Transverse colon (tissue), 4 donors: ENCODE measurements around the gene CDC42BPG. TPM values are rescaled to one million over a fixed set of nuclear protein-coding genes. Genes with fewer than 3 reads are reported as not detected.

Experiments used
- DNase-seq: peaks from one replicate; pipeline ENCODE4 v3.0.0-alpha.2; 2019
- H3K27ac ChIP-seq, 4 donors: fragments of 200-600 bp; sonication (generic); 2 replicates each; pipeline ENCODE4 v1.5.1; 2016 to 2018; ENCODE audit warnings: inconsistent platforms in 4 of 4
- H3K27me3 ChIP-seq: fragments of 200-600 bp; sonication (generic); 2 replicates; pipeline ENCODE4 v1.5.1; 2017; ENCODE audit warnings: inconsistent platforms
- H3K36me3 ChIP-seq, 4 donors: fragments of 200-600 bp; sonication (generic); 2 replicates each; pipeline ENCODE4 v1.5.1; 2017 to 2019; ENCODE audit warnings: inconsistent platforms in 4 of 4
- H3K4me1 ChIP-seq, 4 donors: fragments of 200-600 bp; sonication (generic); 2 replicates each; pipeline ENCODE4 v1.5.1; 2017 to 2020; ENCODE audit warnings: inconsistent platforms in 4 of 4
- H3K4me3 ChIP-seq, 4 donors: fragments of 200-600 bp; sonication (generic); 1 replicate in 1 of 4; 2 replicates in 3 of 4; pipeline versions ENCODE4 v1.5.1 to v1.6.1; 2017 to 2019; ENCODE audit warnings: inconsistent platforms in 4 of 4
- H3K9me3 ChIP-seq, 2 donors: fragments of 200-600 bp; sonication (generic); 2 replicates each; pipeline ENCODE4 v1.5.1; 2017 to 2019; ENCODE audit warnings: inconsistent platforms in 2 of 2
- EP300 ChIP-seq: sonication (generic); formaldehyde crosslinking; IDR thresholded peaks from one replicate; pipeline ENCODE4 v1.6.1; 2017; ENCODE audit warnings: antibody characterized with exemption, low read depth
- POLR2A ChIP-seq: fragments of 450-650 bp; IDR thresholded peaks from one replicate; pipeline ENCODE4 v1.6.1; 2016; ENCODE audit warnings: antibody characterized with exemption, mild to moderate bottlenecking, moderate library complexity
- POLR2AphosphoS5 ChIP-seq, 3 donors: sonication (generic); formaldehyde crosslinking; IDR thresholded peaks; one replicate each; pipeline ENCODE4 v1.6.1; 2016; ENCODE audit warnings: antibody characterized with exemption in 3 of 3
- WGBS, 2 donors: methylation state at CpG; one replicate each; pipeline ENCODE4 v1.1.5; 2018; ENCODE audit warnings: low coverage in 1 of 2; 5-methylcytosine and 5-hydroxymethylcytosine counted together
- in situ Hi-C, 4 donors: fragments of 200-750 bp; cut with MboI; loops; one replicate each; pipeline versions ENCODE4 v1.15.0 to v1.15.1; 2017; ENCODE audit warnings: low sequenced_read_pairs in 3 of 4, low pct_ligation_motif_present in 1 of 4, low pct_unique_long_range_greater_than_20kb in 1 of 4
- intact Hi-C: fragments of 100-400 bp; cut with DNase I; formaldehyde crosslinking; loops from one replicate; pipeline ENCODE4 v1.15.1; 2023; ENCODE audit warnings: low total_unique reads
- total RNA-seq, 4 donors: library from RNA; depleted of rRNA; stranded (reverse); fragments of >200 nt; gene quantifications; one replicate each; pipeline ENCODE4 v1.1.0, GENCODE V29; 2016
- TF ChIP-seq, protein P1 (sequence below), 5 experiments: fragments of 200-600 bp in 3 of 5; fragments of 450-650 bp in 2 of 5; sonication (generic) in 3 of 5; IDR thresholded peaks; 1 replicate in 2 of 5; 2 replicates in 3 of 5; pipeline ENCODE4 v1.5.1; 2016 to 2017; ENCODE audit warnings: antibody characterized with exemption in 5 of 5, inconsistent platforms in 3 of 5, mild to moderate bottlenecking in 2 of 5, moderate library complexity in 1 of 5

CDC42BPG gene
- total RNA-seq, 4 donors from 2014 or later: 32.6 to 82.3 (median 46.9) TPM

DNA sequence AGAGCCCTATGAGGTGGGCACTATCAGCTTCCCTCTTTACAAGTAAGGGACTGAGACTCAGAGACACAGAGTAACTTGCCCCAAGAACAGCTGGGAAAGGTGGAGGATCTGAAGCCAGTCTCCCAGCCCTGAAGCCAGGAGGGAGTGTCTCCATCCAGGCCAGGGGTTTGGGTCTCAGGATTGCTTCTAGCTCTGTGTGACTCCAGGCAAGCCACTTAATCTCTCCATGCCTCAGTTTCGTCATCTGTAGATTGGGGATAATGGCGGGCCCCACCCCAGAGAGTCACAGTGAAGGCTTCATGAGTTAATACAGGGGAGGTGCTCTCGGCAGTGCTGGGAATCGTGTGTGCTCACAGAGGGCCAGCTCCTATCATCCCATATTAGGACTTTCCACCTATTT is 52.0 kb downstream of the CDC42BPG start:
- Histone ChIP-seq H3K36me3 (no peaks in the 10 kb centered on the region), H3K27ac (no peak overlapping the region), H3K27me3 (no peaks in the 10 kb centered on the region), H3K9me3 (no peaks in the 10 kb centered on the region), H3K4me1 (peaks cover 0 to 6% (median 0%) of the 10 kb centered on the region in 4 donors), H3K4me3 (no peak overlapping the region)
- 97% methylated on average over 4 of the region's 4 CpGs; no CpG with 5 or more reads in 1 of the 2 donors for WGBS, 2 donors
- intact Hi-C loops: no loop called here
- in situ Hi-C loops: no loop called here
- TF ChIP-seq POLR2AphosphoS5 (IDR thresholded peaks at IDR 0.05): no peak
- TF ChIP-seq EP300: no peak
- no peak for TF ChIP-seq POLR2A
- TF ChIP-seq, protein P1, sequence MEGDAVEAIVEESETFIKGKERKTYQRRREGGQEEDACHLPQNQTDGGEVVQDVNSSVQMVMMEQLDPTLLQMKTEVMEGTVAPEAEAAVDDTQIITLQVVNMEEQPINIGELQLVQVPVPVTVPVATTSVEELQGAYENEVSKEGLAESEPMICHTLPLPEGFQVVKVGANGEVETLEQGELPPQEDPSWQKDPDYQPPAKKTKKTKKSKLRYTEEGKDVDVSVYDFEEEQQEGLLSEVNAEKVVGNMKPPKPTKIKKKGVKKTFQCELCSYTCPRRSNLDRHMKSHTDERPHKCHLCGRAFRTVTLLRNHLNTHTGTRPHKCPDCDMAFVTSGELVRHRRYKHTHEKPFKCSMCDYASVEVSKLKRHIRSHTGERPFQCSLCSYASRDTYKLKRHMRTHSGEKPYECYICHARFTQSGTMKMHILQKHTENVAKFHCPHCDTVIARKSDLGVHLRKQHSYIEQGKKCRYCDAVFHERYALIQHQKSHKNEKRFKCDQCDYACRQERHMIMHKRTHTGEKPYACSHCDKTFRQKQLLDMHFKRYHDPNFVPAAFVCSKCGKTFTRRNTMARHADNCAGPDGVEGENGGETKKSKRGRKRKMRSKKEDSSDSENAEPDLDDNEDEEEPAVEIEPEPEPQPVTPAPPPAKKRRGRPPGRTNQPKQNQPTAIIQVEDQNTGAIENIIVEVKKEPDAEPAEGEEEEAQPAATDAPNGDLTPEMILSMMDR (IDR thresholded peaks at IDR 0.05): no peak
- no peak for DNase-seq

DNA sequence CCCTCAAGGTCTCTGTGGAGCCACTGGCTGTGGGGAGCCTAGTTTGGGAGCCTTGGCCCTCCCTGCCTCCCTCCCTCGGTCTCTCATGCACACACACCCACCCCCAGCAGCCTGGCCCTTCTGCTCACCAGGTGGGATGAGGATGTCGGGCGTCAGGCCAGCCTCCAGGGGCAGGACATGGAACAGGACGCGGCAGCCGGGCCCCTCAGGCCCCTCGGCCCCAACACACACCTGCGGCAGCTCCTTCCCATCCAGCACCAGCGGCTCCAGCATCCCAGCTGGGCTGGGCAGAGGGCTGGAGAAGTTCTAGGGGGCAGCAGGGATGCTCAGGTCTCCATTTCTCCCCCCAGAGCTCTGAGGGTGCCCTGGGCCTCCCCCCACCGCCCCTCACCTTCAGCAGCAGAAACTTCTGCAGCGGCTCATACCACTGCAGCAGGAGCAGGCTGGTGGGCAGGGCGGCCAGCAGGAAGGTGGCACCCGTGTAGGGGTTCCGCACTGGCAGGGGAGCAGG is 52.6 kb downstream of the CDC42BPG start:
- TF ChIP-seq POLR2A (no peak), POLR2AphosphoS5 (IDR thresholded peaks at IDR 0.05) (no peak), EP300 (no peak)
- TF ChIP-seq, protein P1 (IDR thresholded peaks at IDR 0.05): no peak
- H3K27me3 ChIP-seq: no peaks in the 10 kb centered on the region
- 94% methylated on average over 13 of the region's 14 CpGs; no CpG with 5 or more reads in 1 of the 2 donors for WGBS, 2 donors
- intact Hi-C loops (no loop called here), in situ Hi-C loops (no loop called here)
- no peaks in the 10 kb centered on the region for H3K36me3 ChIP-seq
- H3K4me3 ChIP-seq: no peak overlapping the region
- H3K9me3 ChIP-seq: no peaks in the 10 kb centered on the region
- peaks cover 0 to 8% (median 0%) of the 10 kb centered on the region in 4 donors for H3K4me1 ChIP-seq
- no peak for DNase-seq
- H3K27ac ChIP-seq: no peak overlapping the region

DNA sequence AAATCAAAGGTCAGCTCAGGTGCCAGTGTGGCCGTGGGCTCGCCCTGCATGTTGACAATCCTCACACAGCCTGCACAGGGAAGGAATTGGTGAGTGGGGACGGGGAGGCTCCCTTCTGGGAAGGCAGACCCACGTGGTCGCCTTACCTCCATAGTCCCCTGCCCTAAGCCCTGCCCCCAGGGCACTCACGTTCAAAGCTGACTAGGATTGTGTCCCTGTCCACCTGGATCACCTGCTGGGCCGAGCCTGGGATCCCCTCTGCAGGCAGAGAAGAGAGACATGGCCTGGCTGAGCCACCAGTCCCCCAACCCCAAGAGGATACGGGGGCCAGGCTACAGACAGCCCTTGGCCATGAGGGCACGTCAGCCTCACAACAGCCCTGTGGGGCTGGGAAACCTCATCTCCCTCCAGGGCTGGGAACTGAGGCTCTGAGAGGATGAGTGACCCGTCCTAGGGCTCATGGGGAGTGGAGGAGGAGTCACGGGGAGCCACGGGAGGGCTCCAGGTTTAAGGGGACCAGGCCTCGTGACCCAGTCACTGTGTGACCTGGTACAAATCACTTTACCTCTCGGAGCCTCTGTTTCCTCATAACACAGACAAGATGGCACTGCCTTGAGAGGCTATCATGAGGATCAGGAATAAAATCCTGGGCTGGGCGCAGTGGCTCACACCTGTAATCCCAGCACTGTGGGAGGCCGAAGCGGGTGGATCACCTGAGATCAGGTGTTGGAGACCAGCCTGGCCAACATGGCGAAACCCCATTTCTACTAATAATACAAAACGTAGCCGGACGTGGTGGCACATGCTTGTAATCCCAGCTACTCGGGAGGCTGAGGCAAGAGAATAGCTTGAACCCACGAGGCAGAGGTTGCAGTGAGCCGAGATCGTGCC is 54.0 kb downstream of the CDC42BPG start:
- H3K27me3 ChIP-seq: no peaks in the 10 kb centered on the region
- no peaks in the 10 kb centered on the region for H3K36me3 ChIP-seq
- in situ Hi-C loops: no loop called here
- intact Hi-C loops: no loop called here
- H3K27ac ChIP-seq: no peak overlapping the region
- TF ChIP-seq POLR2AphosphoS5 (IDR thresholded peaks at IDR 0.05) (no peak), EP300 (no peak), POLR2A (no peak)
- TF ChIP-seq, protein P1 (IDR thresholded peaks at IDR 0.05): no peak
- H3K4me3 ChIP-seq: no peak overlapping the region
- no peak for DNase-seq
- no peaks in the 10 kb centered on the region for H3K9me3 ChIP-seq
- peaks cover 0 to 13% (median 0%) of the 10 kb centered on the region in 4 donors for H3K4me1 ChIP-seq
- 84% methylated on average over 25 of the region's 25 CpGs; no CpG with 5 or more reads in 1 of the 2 donors for WGBS, 2 donors

DNA sequence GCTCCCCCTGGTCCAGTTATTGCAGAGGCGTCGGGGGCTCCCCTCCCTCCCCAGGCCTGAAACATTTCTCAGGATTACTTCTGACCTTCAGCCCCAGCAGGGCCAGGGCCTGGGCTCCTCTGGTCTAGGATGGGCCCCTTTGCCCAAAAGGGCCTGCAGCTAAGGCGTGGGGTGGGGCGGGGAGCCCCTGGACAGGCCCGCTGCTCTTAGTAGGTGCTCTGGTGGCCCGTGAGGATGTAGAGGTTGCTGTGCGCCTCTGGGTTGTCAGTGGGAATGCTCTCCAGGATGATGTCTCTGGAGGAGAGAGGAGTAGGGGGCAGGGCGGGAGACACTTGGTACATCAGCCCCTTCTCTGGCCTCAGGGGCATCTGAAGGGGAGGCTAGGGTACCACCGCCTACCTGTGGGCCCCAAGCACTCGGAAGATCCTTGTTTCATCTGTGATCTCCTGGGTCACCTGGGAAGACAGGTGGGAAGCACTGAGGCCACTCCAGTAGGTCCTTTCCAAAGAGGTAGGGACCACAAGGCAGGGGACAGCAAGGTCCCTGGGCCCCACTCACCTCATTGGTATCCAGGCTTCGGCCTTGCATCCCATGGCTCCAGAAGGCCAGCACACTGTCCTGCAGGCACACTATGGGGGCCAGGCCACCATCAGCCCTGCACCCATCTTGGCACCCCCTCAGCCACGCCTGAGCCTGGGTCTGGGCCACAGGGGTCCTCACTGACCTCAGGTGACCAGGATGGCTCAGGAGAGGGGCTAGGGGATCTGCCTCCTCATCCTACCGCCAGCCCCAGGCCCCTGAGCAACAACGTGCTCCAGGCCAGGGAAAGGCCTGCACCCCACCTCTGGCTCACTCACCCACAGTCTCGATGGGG is 54.9 kb downstream of the CDC42BPG start:
- H3K27me3 ChIP-seq: no peaks in the 10 kb centered on the region
- H3K27ac ChIP-seq: no peak overlapping the region
- in situ Hi-C loops (no loop called here), intact Hi-C loops (no loop called here)
- peaks cover 0 to 19% (median 2%) of the 10 kb centered on the region in 4 donors for H3K4me1 ChIP-seq
- no peaks in the 10 kb centered on the region for H3K9me3 ChIP-seq
- 92 to 93% methylated on average over 3 to 13 of the region's 15 CpGs for WGBS, 2 donors
- H3K4me3 ChIP-seq: no peak overlapping the region
- DNase-seq: no peak
- TF ChIP-seq POLR2A (no peak), POLR2AphosphoS5 (IDR thresholded peaks at IDR 0.05) (no peak), EP300 (no peak)
- TF ChIP-seq, protein P1 (IDR thresholded peaks at IDR 0.05): no peak
- H3K36me3 ChIP-seq: no peaks in the 10 kb centered on the region
